ENCODE data around the gene ANKS3. TPM values are rescaled to one million over a fixed set of nuclear protein-coding genes. Genes with fewer than 3 reads are reported as not detected.
"Not testable (repeated sequence)": the region's sequence is repeated elsewhere in the genome, so short reads cannot be mapped to it uniquely, and the experiment has no call there.

Gene ANKS3
- total RNA-seq, 1 donor from 2014 or later, result 20.6 TPM

GRCh38 chr16:4656695-4657686, 77.1 kb downstream of the ANKS3 start:
- no peaks in the 10 kb centered on the region for H3K27me3 Mint-ChIP-seq (ENCODE audit: low read depth)
- no peak for DNase-seq (ENCODE audit: low spot score)
- H3K4me1 Mint-ChIP-seq (ENCODE audit: low read depth), result peaks cover 16% of the 10 kb centered on the region
- intact Hi-C loops (cut with micrococcal nuclease), result no loop called here
- no peak overlapping the region for H3K4me3 Mint-ChIP-seq (ENCODE audit: low read depth)
- H3K36me3 Mint-ChIP-seq (ENCODE audit: low read depth), result peaks cover 39% of the 10 kb centered on the region
- no peaks in the 10 kb centered on the region for H3K9me3 Mint-ChIP-seq
- H3K27ac Mint-ChIP-seq, result no peak overlapping the region

GRCh38 chr16:4656221-4656620, 77.8 kb downstream of the ANKS3 start:
- no peak for DNase-seq (ENCODE audit: low spot score)
- H3K27me3 Mint-ChIP-seq (ENCODE audit: low read depth), result no peaks in the 10 kb centered on the region
- H3K4me1 Mint-ChIP-seq (ENCODE audit: low read depth), result peaks cover 16% of the 10 kb centered on the region
- peaks cover 43% of the 10 kb centered on the region for H3K36me3 Mint-ChIP-seq (ENCODE audit: low read depth)
- intact Hi-C loops (cut with micrococcal nuclease), result no loop called here
- no peak overlapping the region for H3K27ac Mint-ChIP-seq
- H3K4me3 Mint-ChIP-seq (ENCODE audit: low read depth), result no peak overlapping the region
- H3K9me3 Mint-ChIP-seq, result no peaks in the 10 kb centered on the region

GRCh38 chr16:4655801-4656200, 78.3 kb downstream of the ANKS3 start:
- Mint-ChIP-seq H3K4me3 (ENCODE audit: low read depth) (no peak overlapping the region), H3K9me3 (no peaks in the 10 kb centered on the region), H3K27me3 (ENCODE audit: low read depth) (no peaks in the 10 kb centered on the region), H3K36me3 (ENCODE audit: low read depth) (peaks cover 47% of the 10 kb centered on the region), H3K27ac (no peak overlapping the region), H3K4me1 (ENCODE audit: low read depth) (peaks cover 12% of the 10 kb centered on the region)
- intact Hi-C loops (cut with micrococcal nuclease), result no loop called here
- DNase-seq (ENCODE audit: low spot score), result no peak

- Mint-ChIP-seq H3K9me3 (no peaks in the 10 kb centered on the region), H3K36me3 (ENCODE audit: low read depth) (peaks cover 53% of the 10 kb centered on the region), H3K27me3 (ENCODE audit: low read depth) (no peaks in the 10 kb centered on the region), H3K4me3 (ENCODE audit: low read depth) (no peak overlapping the region), H3K27ac (no peak overlapping the region), H3K4me1 (ENCODE audit: low read depth) (peaks cover 7% of the 10 kb centered on the region)
- intact Hi-C loops (cut with micrococcal nuclease), result no loop called here
- no peak for DNase-seq (ENCODE audit: low spot score)
These were observed 79.0 kb downstream of the ANKS3 start for GRCh38 chr16:4654964-4655590.

GRCh38 chr16:4654011-4654963, 79.8 kb downstream of the ANKS3 start:
- Mint-ChIP-seq H3K9me3 (no peaks in the 10 kb centered on the region), H3K4me3 (ENCODE audit: low read depth) (no peak overlapping the region), H3K27me3 (ENCODE audit: low read depth) (no peaks in the 10 kb centered on the region), H3K27ac (no peak overlapping the region), H3K4me1 (ENCODE audit: low read depth) (peaks cover 6% of the 10 kb centered on the region), H3K36me3 (ENCODE audit: low read depth) (peaks cover 57% of the 10 kb centered on the region)
- DNase-seq (ENCODE audit: low spot score), result no peak
- intact Hi-C loops (cut with micrococcal nuclease), result no loop called here

GRCh38 chr16:4652561-4652960, 81.5 kb downstream of the ANKS3 start:
- H3K4me1 Mint-ChIP-seq (ENCODE audit: low read depth), result peaks cover 7% of the 10 kb centered on the region
- intact Hi-C loops (cut with micrococcal nuclease), result no loop called here

GRCh38 chr16:4651827-4652226, 82.2 kb downstream of the ANKS3 start:
- Mint-ChIP-seq H3K4me1 (ENCODE audit: low read depth) (peaks cover 9% of the 10 kb centered on the region), H3K9me3 (no peaks in the 10 kb centered on the region), H3K4me3 (ENCODE audit: low read depth) (no peak overlapping the region), H3K36me3 (ENCODE audit: low read depth) (peaks cover 49% of the 10 kb centered on the region), H3K27me3 (ENCODE audit: low read depth) (no peaks in the 10 kb centered on the region), H3K27ac (no peak overlapping the region)
- intact Hi-C loops (cut with micrococcal nuclease), result no loop called here
- DNase-seq (ENCODE audit: low spot score), result no peak

More at GRCh38 chr16:4652561-4652960, 81.5 kb downstream of the ANKS3 start:
- Mint-ChIP-seq H3K36me3 (ENCODE audit: low read depth) (peaks cover 53% of the 10 kb centered on the region), H3K4me3 (ENCODE audit: low read depth) (no peak overlapping the region), H3K27ac (no peak overlapping the region), H3K9me3 (no peaks in the 10 kb centered on the region), H3K27me3 (ENCODE audit: low read depth) (no peaks in the 10 kb centered on the region)
- DNase-seq (ENCODE audit: low spot score), result no peak

- H3K4me3 Mint-ChIP-seq (ENCODE audit: low read depth); H3K4me1 Mint-ChIP-seq (ENCODE audit: low read depth); H3K27me3 Mint-ChIP-seq (ENCODE audit: low read depth); H3K9me3 Mint-ChIP-seq; intact Hi-C loops (cut with micrococcal nuclease): not testable (repeated sequence)
- peaks cover 40% of the 10 kb centered on the region for H3K36me3 Mint-ChIP-seq (ENCODE audit: low read depth)
- peak overlapping the region; percentile 33 for H3K27ac Mint-ChIP-seq
- peak; percentile 51 for DNase-seq (ENCODE audit: low spot score)
These were observed 83.5 kb downstream of the ANKS3 start for GRCh38 chr16:4650443-4651074.

GRCh38 chr16:4649744-4650442, 84.2 kb downstream of the ANKS3 start:
- DNase-seq (ENCODE audit: low spot score), result no peak
- Mint-ChIP-seq H3K27ac (peak overlapping the region; percentile 33), H3K9me3 (no peaks in the 10 kb centered on the region), H3K4me1 (ENCODE audit: low read depth) (peaks cover 12% of the 10 kb centered on the region), H3K27me3 (ENCODE audit: low read depth) (no peaks in the 10 kb centered on the region), H3K4me3 (ENCODE audit: low read depth) (no peak overlapping the region), H3K36me3 (ENCODE audit: low read depth) (peaks cover 37% of the 10 kb centered on the region)
- intact Hi-C loops (cut with micrococcal nuclease), result no loop called here

- intact Hi-C loops (cut with micrococcal nuclease), result no loop called here
- Mint-ChIP-seq H3K4me3 (ENCODE audit: low read depth) (no peak overlapping the region), H3K9me3 (no peaks in the 10 kb centered on the region), H3K27me3 (ENCODE audit: low read depth) (no peaks in the 10 kb centered on the region), H3K4me1 (ENCODE audit: low read depth) (peaks cover 12% of the 10 kb centered on the region), H3K27ac (peak overlapping the region; percentile 54), H3K36me3 (ENCODE audit: low read depth) (peaks cover 31% of the 10 kb centered on the region)
- no peak for DNase-seq (ENCODE audit: low spot score)
These were observed 85.2 kb downstream of the ANKS3 start for GRCh38 chr16:4648917-4649316.

- Mint-ChIP-seq H3K27me3 (ENCODE audit: low read depth) (no peaks in the 10 kb centered on the region), H3K9me3 (no peaks in the 10 kb centered on the region), H3K27ac (no peak overlapping the region), H3K4me3 (ENCODE audit: low read depth) (no peak overlapping the region), H3K4me1 (ENCODE audit: low read depth) (peaks cover 12% of the 10 kb centered on the region), H3K36me3 (ENCODE audit: low read depth) (peaks cover 26% of the 10 kb centered on the region)
- no peak for DNase-seq (ENCODE audit: low spot score)
- intact Hi-C loops (cut with micrococcal nuclease), result no loop called here
These were observed 86.5 kb downstream of the ANKS3 start for GRCh38 chr16:4647644-4647980.

Data from activated T-helper 2 cell treated with anti-CD3 and anti-CD28 coated beads, Interferon-gamma antibody, Interleukin-2, Interleukin-4, amounts not matched to agents 10 μg/mL and 5 μg/mL and 100 μg/mL, durations not matched to agents 14 hours and 24 hours and 36 hours (primary cell).